GM21423 (cell line): Measurements from ENCODE around the gene FAM72D.
"Not testable (repeated sequence)": the region's sequence is repeated elsewhere in the genome, so short reads cannot be mapped to it uniquely, and the experiment has no call there.

ENCODE experiments used
- ATAC-seq: cut with Tn5 transposase; IDR thresholded peaks from one replicate; pipeline ENCODE4 v1.9.1; 2021; ENCODE audit warnings: mild to moderate bottlenecking, moderate library complexity; ENCODE audit not compliant: unreplicated experiment

FAM72D gene

GRCh38 chr1:145082483-145083255, 13.1 kb upstream of the FAM72D start:
- ATAC-seq, result not testable (repeated sequence)

GRCh38 chr1:145093517-145094149, 2.1 kb upstream of the FAM72D start:
- ATAC-seq, result not testable (repeated sequence)

- ATAC-seq, result peak; percentile 4
These were observed 1.0 kb upstream of the FAM72D start for GRCh38 chr1:145094655-145095211.

- not testable (repeated sequence) for ATAC-seq
These were observed 6.0 kb downstream of the FAM72D start for GRCh38 chr1:145101725-145102124.

- not testable (repeated sequence) for ATAC-seq
These were observed 7.5 kb downstream of the FAM72D start for GRCh38 chr1:145103294-145103693.

GRCh38 chr1:145111674-145112073, 15.9 kb downstream of the FAM72D start:
- ATAC-seq, result not testable (repeated sequence)

GRCh38 chr1:145112703-145113102, 16.9 kb downstream of the FAM72D start:
- not testable (repeated sequence) for ATAC-seq

GRCh38 chr1:145114560-145115057, 18.8 kb downstream of the FAM72D start:
- ATAC-seq, result not testable (repeated sequence)

- ATAC-seq, result not testable (repeated sequence)
These were observed 20.1 kb downstream of the FAM72D start for GRCh38 chr1:145115587-145116493.

GRCh38 chr1:145119842-145120241, 24.1 kb downstream of the FAM72D start:
- ATAC-seq, result not testable (repeated sequence)

GRCh38 chr1:145122344-145123061, 26.7 kb downstream of the FAM72D start:
- not testable (repeated sequence) for ATAC-seq

- ATAC-seq, result not testable (repeated sequence)
These were observed 27.3 kb downstream of the FAM72D start for GRCh38 chr1:145123062-145123395.

GRCh38 chr1:145123992-145124641, 28.3 kb downstream of the FAM72D start:
- ATAC-seq, result not testable (repeated sequence)

GRCh38 chr1:145125112-145125511, 29.3 kb downstream of the FAM72D start:
- ATAC-seq, result not testable (repeated sequence)

GRCh38 chr1:145127144-145127543, 31.4 kb downstream of the FAM72D start:
- not testable (repeated sequence) for ATAC-seq

- not testable (repeated sequence) for ATAC-seq
These were observed 33.1 kb downstream of the FAM72D start for GRCh38 chr1:145128697-145129469.

GRCh38 chr1:145134476-145134875, 38.7 kb downstream of the FAM72D start:
- ATAC-seq, result not testable (repeated sequence)

GRCh38 chr1:145140549-145140948, 44.8 kb downstream of the FAM72D start:
- ATAC-seq, result not testable (repeated sequence)
